Panc1 (cell line): Measurements from ENCODE around the gene CMTM7. TPM values are rescaled to one million over a fixed set of nuclear protein-coding genes. Genes with fewer than 3 reads are reported as not detected.
A peak's percentile ranks its signal among the peaks of the same experiment; 100 is the strongest.

Source experiments
- ATAC-seq: fragments of 200-7000 bp; cut with Tn5 transposase; 2 replicates; pipeline ENCODE4 v1.9.1; 2020; ENCODE audit warnings: mild to moderate bottlenecking, moderate library complexity
- BruUV-seq: library from RNA; stranded (reverse); fragments of 400-500 nt; replicated peaks from 2 replicates; lab custom pipeline; 2021; lab: Mats Ljungman, UMichigan
- CTCF ChIA-PET: fragments of 300-600 bp; sonication (Branson Sonifier 250); formaldehyde crosslinking; loops from one replicate; lab custom pipeline; 2022; ENCODE audit warnings: antibody characterized with exemption; lab: Charles Lee
- POLR2A ChIA-PET: fragments of 300-600 bp; sonication (Branson Sonifier 250); formaldehyde crosslinking; loops from one replicate; lab custom pipeline; 2022; ENCODE audit warnings: antibody characterized with exemption; lab: Charles Lee
- DNase-seq: peaks from one replicate; pipeline ENCODE4 v3.0.0-alpha.2; 2010; ENCODE audit warnings: low read depth, low spot score
- H3K27ac ChIP-seq: 2 replicates; pipeline ENCODE4 v1.5.1; 2011; ENCODE audit warnings: mild to moderate bottlenecking, low read length, inconsistent platforms
- H3K27me3 ChIP-seq: fragments of 200-500 bp; sonication (Bioruptor generic); 2 replicates; pipeline ENCODE4 v1.6.0; 2014; ENCODE audit warnings: low read length, inconsistent platforms; ENCODE audit not compliant: control insufficient read depth, insufficient read depth
- H3K36me3 ChIP-seq: fragments of 200-500 bp; sonication (Bioruptor generic); 2 replicates; pipeline ENCODE4 v1.5.1; 2014; ENCODE audit warnings: inconsistent platforms, mild to moderate bottlenecking, low read length, moderate library complexity; ENCODE audit not compliant: control insufficient read depth, insufficient read depth
- H3K4me1 ChIP-seq: 2 replicates; pipeline ENCODE4 v1.5.1; 2011; ENCODE audit warnings: inconsistent platforms, mild to moderate bottlenecking, low read length, moderate library complexity; ENCODE audit not compliant: control insufficient read depth, insufficient read depth
- H3K4me3 ChIP-seq, 2 experiments: 2 replicates each; pipeline ENCODE4 v1.5.1; 2011 to 2012; ENCODE audit warnings: low read depth in 2 of 2, low read length in 2 of 2, mild to moderate bottlenecking in 2 of 2, inconsistent platforms in 1 of 2, moderate library complexity in 1 of 2
- H3K9me3 ChIP-seq: fragments of 200-500 bp; sonication (Bioruptor generic); 2 replicates; pipeline ENCODE4 v1.5.1; 2014; ENCODE audit warnings: low read depth, mild to moderate bottlenecking, inconsistent platforms, low read length, moderate library complexity; ENCODE audit not compliant: control insufficient read depth, insufficient read depth
- POLR2AphosphoS5 ChIP-seq: IDR thresholded peaks from 2 replicates; pipeline ENCODE4 v1.6.1; 2012; ENCODE audit warnings: mild to moderate bottlenecking, low read depth, low read length, moderate library complexity
- SIN3A ChIP-seq: IDR thresholded peaks from 2 replicates; pipeline ENCODE4 v1.6.1; 2012; ENCODE audit warnings: low read depth, mild to moderate bottlenecking, low read length, moderate library complexity, borderline replicate concordance; ENCODE audit not compliant: insufficient read depth
- TCF7L2 ChIP-seq: IDR thresholded peaks from 2 replicates; pipeline ENCODE4 v1.6.1; 2011; ENCODE audit warnings: mild to moderate bottlenecking, low read depth, low read length, inconsistent platforms
- in situ Hi-C: cut with HindIII; loops from 2 replicates; pipeline ENCODE4 v1.10.0; 2016; ENCODE audit warnings: low sequenced_read_pairs, low pct_unique_long_range_greater_than_20kb
- intact Hi-C: fragments of 100-400 bp; cut with micrococcal nuclease; formaldehyde crosslinking; loops from one replicate; pipeline ENCODE4 v1.10.0; 2022; ENCODE audit not compliant: unreplicated experiment
- total RNA-seq: library from RNA; stranded (reverse); gene quantifications from one replicate; pipeline ENCODE4 v1.2.1, GENCODE V29; 2021; ENCODE audit not compliant: unreplicated experiment
- TF ChIP-seq, protein P1 (sequence below), 2 experiments: IDR thresholded peaks; 2 replicates each; pipeline ENCODE4 v1.6.1; 2011 to 2012; ENCODE audit warnings: low read depth in 2 of 2, control low read depth in 1 of 2, low read length in 1 of 2, mild to moderate bottlenecking in 1 of 2, moderate library complexity in 1 of 2; ENCODE audit not compliant: insufficient read depth in 1 of 2
- TF ChIP-seq, protein P2 (sequence below): fragments of 450-650 bp; IDR thresholded peaks from 2 replicates; pipeline ENCODE4 v1.5.1; 2017; ENCODE audit warnings: mild to moderate bottlenecking

The CMTM7 gene
- total RNA-seq, 1 experiment from 2014 or later: 43.5 TPM

DNA sequence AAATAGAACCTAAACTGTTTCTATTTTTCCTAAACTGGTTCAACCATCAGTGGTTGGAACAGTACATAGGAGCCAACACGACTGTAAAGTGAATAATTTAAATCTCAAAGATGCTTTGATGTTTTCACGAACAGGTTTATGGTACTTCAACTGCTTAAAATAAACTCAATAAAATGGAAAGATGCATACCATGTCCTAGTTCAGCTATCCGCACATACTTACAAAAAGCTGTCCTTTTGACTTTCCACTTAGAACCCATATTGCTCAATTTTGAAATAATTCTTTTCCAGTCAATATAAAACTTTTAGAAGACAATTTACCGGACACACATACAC is 110.1 kb downstream of the CMTM7 start:
- ChIA-PET POLR2A (no interaction called here), CTCF (interaction anchor here (0.5 kb wide), 1 partner anchor 30 kb away, joined by 3 read pairs; no protein-coding TSS in a partner anchor)
- Histone ChIP-seq H3K4me3 (peak overlapping the region; percentile 71 to 84), H3K27ac (peak overlapping the region; percentile 78), H3K36me3 (no peaks in the 10 kb centered on the region), H3K9me3 (no peaks in the 10 kb centered on the region), H3K4me1 (peaks cover 14% of the 10 kb centered on the region; the same call in 1 of the 2 replicates), H3K27me3 (no peaks in the 10 kb centered on the region)
- TF ChIP-seq, protein P1, sequence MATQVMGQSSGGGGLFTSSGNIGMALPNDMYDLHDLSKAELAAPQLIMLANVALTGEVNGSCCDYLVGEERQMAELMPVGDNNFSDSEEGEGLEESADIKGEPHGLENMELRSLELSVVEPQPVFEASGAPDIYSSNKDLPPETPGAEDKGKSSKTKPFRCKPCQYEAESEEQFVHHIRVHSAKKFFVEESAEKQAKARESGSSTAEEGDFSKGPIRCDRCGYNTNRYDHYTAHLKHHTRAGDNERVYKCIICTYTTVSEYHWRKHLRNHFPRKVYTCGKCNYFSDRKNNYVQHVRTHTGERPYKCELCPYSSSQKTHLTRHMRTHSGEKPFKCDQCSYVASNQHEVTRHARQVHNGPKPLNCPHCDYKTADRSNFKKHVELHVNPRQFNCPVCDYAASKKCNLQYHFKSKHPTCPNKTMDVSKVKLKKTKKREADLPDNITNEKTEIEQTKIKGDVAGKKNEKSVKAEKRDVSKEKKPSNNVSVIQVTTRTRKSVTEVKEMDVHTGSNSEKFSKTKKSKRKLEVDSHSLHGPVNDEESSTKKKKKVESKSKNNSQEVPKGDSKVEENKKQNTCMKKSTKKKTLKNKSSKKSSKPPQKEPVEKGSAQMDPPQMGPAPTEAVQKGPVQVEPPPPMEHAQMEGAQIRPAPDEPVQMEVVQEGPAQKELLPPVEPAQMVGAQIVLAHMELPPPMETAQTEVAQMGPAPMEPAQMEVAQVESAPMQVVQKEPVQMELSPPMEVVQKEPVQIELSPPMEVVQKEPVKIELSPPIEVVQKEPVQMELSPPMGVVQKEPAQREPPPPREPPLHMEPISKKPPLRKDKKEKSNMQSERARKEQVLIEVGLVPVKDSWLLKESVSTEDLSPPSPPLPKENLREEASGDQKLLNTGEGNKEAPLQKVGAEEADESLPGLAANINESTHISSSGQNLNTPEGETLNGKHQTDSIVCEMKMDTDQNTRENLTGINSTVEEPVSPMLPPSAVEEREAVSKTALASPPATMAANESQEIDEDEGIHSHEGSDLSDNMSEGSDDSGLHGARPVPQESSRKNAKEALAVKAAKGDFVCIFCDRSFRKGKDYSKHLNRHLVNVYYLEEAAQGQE (IDR thresholded peaks at IDR 0.05; ENCODE audit: insufficient read depth in 1 of 2, low read depth in 2 of 2, low read length in 1 of 2): no peak
- TF ChIP-seq, protein P2, sequence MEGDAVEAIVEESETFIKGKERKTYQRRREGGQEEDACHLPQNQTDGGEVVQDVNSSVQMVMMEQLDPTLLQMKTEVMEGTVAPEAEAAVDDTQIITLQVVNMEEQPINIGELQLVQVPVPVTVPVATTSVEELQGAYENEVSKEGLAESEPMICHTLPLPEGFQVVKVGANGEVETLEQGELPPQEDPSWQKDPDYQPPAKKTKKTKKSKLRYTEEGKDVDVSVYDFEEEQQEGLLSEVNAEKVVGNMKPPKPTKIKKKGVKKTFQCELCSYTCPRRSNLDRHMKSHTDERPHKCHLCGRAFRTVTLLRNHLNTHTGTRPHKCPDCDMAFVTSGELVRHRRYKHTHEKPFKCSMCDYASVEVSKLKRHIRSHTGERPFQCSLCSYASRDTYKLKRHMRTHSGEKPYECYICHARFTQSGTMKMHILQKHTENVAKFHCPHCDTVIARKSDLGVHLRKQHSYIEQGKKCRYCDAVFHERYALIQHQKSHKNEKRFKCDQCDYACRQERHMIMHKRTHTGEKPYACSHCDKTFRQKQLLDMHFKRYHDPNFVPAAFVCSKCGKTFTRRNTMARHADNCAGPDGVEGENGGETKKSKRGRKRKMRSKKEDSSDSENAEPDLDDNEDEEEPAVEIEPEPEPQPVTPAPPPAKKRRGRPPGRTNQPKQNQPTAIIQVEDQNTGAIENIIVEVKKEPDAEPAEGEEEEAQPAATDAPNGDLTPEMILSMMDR: no peak
- TF ChIP-seq SIN3A (no peak), TCF7L2 (no peak), POLR2AphosphoS5 (no peak)
- no peak; the same call in 1 of the 2 replicates for ATAC-seq
- intact Hi-C loops (no loop called here), in situ Hi-C loops (no loop called here)
- BruUV-seq: no TSS peak
- no peak for DNase-seq

DNA sequence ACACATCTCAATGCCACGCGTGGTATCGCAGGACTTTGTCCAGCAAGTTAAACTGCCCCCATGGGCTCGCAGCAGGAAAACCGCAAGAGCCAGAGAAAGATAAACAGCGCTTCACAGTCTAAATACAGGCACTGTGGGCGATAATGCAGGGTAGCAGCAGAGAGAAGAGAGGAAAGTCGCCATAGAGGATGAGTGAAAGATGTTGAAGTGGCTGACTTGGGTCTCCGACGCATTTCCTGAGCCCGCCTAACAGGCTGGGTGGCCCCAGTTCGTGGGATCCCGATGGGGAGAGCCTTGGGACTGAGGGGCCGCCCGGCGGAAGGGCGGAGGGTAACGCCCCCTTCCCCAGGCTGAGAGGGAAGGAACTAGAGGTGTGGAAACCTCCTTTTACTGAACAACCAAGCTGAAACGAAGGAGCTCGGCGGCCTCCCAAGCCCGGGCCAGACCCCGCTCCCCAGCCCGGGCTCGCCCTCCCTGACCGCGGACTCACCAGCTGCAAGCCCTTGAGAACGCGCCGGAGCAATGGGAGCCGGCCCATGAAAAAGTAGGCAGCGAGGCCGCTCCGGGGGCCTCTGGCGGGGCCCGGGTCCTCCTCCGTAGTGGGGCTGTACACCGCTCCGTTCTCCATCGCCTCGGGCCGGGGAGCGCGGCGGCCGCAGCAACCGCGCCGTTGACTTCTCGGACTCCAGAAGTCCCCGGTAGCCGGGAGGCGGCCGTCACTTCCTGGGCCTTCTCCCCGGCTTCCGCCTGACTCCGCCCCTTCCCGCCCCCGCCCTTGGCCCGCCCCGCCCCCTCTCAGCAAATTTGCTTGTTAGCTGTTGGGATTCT is 110.7 kb downstream of the CMTM7 start, which contains the start of gene CMTM6:
Gene CMTM6, minus strand, starts transcription at position 735 of the 828 bp plus-strand sequence. Its CDS starts 107 bp downstream, at position 628.
- H3K36me3 ChIP-seq: no peaks in the 10 kb centered on the region
- H3K27ac ChIP-seq: peak within 1 kb of the TSS; percentile 87
- peak within 1 kb of the TSS; percentile 71 to 84 for H3K4me3 ChIP-seq
- POLR2A ChIA-PET: no interaction called here
- H3K4me1 ChIP-seq: peaks cover 14% of the 10 kb centered on the region; the same call in 1 of the 2 replicates
- TF ChIP-seq TCF7L2: no peak
- TF ChIP-seq, protein P1 (IDR thresholded peaks at IDR 0.05; ENCODE audit: insufficient read depth in 1 of 2, low read depth in 2 of 2, low read length in 1 of 2): no peak
- TF ChIP-seq POLR2AphosphoS5: peak; percentile 60
- TF ChIP-seq, protein P2: no peak
- TF ChIP-seq SIN3A: no peak
- no peak for DNase-seq
- H3K9me3 ChIP-seq: no peaks in the 10 kb centered on the region
- CTCF ChIA-PET: interaction anchor here (0.5 kb wide), 1 partner anchor 30 kb away, joined by 3 read pairs; no protein-coding TSS in a partner anchor
- no peaks in the 10 kb centered on the region for H3K27me3 ChIP-seq
- intact Hi-C loops (no loop called here), in situ Hi-C loops (no loop called here)
- ATAC-seq: peak; percentile 92
- no TSS peak for BruUV-seq
